KBM-7 (cell line): ENCODE data around the gene LRRC37B.
"Not testable (repeated sequence)": the region's sequence is repeated elsewhere in the genome, so short reads cannot be mapped to it uniquely, and the experiment has no call there.

Experiments
- DNase-seq: peaks from one replicate; pipeline ENCODE4 v3.0.0-alpha.2; 2015
- in situ Hi-C: fragments of 300-500 bp; cut with MboI; formaldehyde crosslinking; loops from 2 replicates; pipeline ENCODE4 v1.14.3; 2020; ENCODE audit warnings: low sequenced_read_pairs, low pct_unique_long_range_greater_than_20kb, mixed read lengths

The LRRC37B gene

GRCh38 chr17:32033812-32034211, 26.6 kb downstream of the LRRC37B start:
- in situ Hi-C loops, DNase-seq: not testable (repeated sequence)

GRCh38 chr17:32040246-32040645, 33.1 kb downstream of the LRRC37B start:
- in situ Hi-C loops = not testable (repeated sequence)

GRCh38 chr17:32041306-32041875, 34.2 kb downstream of the LRRC37B start:
- in situ Hi-C loops, DNase-seq: not testable (repeated sequence)

More at GRCh38 chr17:32040246-32040645, 33.1 kb downstream of the LRRC37B start:
- DNase-seq = not testable (repeated sequence)

- DNase-seq, in situ Hi-C loops: not testable (repeated sequence)
These were observed 35.1 kb downstream of the LRRC37B start for GRCh38 chr17:32042266-32042665.

- DNase-seq, in situ Hi-C loops: not testable (repeated sequence)
These were observed 38.4 kb downstream of the LRRC37B start for GRCh38 chr17:32045611-32046010.

GRCh38 chr17:32047663-32048062, 40.5 kb downstream of the LRRC37B start:
- DNase-seq, in situ Hi-C loops: not testable (repeated sequence)

GRCh38 chr17:32054985-32055384, 47.8 kb downstream of the LRRC37B start:
- in situ Hi-C loops, DNase-seq: not testable (repeated sequence)

- in situ Hi-C loops, DNase-seq: not testable (repeated sequence)
These were observed 48.2 kb downstream of the LRRC37B start for GRCh38 chr17:32055425-32055824.

GRCh38 chr17:32056500-32056899, 49.3 kb downstream of the LRRC37B start:
- in situ Hi-C loops = not testable (repeated sequence)

GRCh38 chr17:32057460-32058105, 50.4 kb downstream of the LRRC37B start:
- DNase-seq, in situ Hi-C loops: not testable (repeated sequence)

More at GRCh38 chr17:32056500-32056899, 49.3 kb downstream of the LRRC37B start:
- DNase-seq = not testable (repeated sequence)

GRCh38 chr17:32060695-32061094, 53.5 kb downstream of the LRRC37B start:
- DNase-seq, in situ Hi-C loops: not testable (repeated sequence)

- DNase-seq, in situ Hi-C loops: not testable (repeated sequence)
These were observed 54.7 kb downstream of the LRRC37B start for GRCh38 chr17:32061840-32062239.

GRCh38 chr17:32064091-32064490, 56.9 kb downstream of the LRRC37B start:
- in situ Hi-C loops, DNase-seq: not testable (repeated sequence)

- DNase-seq, in situ Hi-C loops: not testable (repeated sequence)
These were observed 59.0 kb downstream of the LRRC37B start for GRCh38 chr17:32066123-32066680.

- peak; percentile 51 for DNase-seq
- in situ Hi-C loops = not testable (repeated sequence)
These were observed 59.9 kb downstream of the LRRC37B start for GRCh38 chr17:32066863-32067642.

- in situ Hi-C loops, DNase-seq: not testable (repeated sequence)
These were observed 61.9 kb downstream of the LRRC37B start for GRCh38 chr17:32069067-32069466.

GRCh38 chr17:32071961-32072360, 64.8 kb downstream of the LRRC37B start:
- DNase-seq, in situ Hi-C loops: not testable (repeated sequence)

GRCh38 chr17:32073131-32073530, 65.9 kb downstream of the LRRC37B start:
- DNase-seq, in situ Hi-C loops: not testable (repeated sequence)

- in situ Hi-C loops = not testable (repeated sequence)
These were observed 72.6 kb downstream of the LRRC37B start for GRCh38 chr17:32079753-32080152.

More at GRCh38 chr17:32079753-32080152, 72.6 kb downstream of the LRRC37B start:
- DNase-seq = peak; percentile 82
